ENCODE measurements around the gene PITPNC1.
"Not testable (repeated sequence)": the region's sequence is repeated elsewhere in the genome, so short reads cannot be mapped to it uniquely, and the experiment has no call there.

PITPNC1 gene

DNA sequence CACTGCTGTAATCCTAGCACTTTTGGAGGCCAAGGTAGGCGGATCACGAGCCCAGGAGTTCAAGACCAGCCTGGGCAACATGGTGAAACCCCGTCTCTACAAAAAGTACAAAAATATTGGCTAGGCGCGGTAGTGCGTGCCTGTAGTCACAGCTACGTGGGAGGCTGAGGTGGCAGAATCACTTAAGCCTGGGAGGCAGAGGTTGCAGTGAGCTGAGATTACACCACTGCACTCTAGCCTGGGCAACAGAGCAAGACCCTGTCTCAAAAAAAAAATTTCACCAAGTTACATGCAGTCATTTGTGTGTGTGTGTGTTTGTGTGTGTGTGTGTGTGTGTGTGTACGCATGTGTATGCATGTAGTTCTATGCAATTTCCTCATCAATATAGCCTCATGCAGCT is 325.8 kb downstream of the PITPNC1 start:
- in situ Hi-C loops (cut with MboI; ENCODE audit: low sequenced_read_pairs): not testable (repeated sequence)

DNA sequence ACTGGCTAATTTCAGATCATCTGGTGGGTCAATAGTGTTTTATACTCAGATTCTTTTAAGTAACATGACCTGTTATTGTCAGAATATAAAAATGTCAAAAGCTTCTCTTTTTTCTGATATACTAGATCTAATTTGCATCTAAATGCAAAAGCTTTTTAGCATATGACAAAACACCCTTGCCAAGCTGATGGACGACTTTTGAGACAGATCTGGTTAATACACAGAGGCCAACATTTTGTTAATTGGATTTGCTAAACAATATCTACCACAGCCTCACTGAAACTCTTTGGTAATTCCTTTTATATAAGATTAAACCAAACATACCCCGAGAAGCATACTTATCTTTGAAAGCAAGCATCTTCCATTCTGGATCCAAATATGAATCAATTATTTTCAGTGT is 330.4 kb downstream of the PITPNC1 start:
- in situ Hi-C loops (cut with MboI; ENCODE audit: low sequenced_read_pairs): no loop called here

DNA sequence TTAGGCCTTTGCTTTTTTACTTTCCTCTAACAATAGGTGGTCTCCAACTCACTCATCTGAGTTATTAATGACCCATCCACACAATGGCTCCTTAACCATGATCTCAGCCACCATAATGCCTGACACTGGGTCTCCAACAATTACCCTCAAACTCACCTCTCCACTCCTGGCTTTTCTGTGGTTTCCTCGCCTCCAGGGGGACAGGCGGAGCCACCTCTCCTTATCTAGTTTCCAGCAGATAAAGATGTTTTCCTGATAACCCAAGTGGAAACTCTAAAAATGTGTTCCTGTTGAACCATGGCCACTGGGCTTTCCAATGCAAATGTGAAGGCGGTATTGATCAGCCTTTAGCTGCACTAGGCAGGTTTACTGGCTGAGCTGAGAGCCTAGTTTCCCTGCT is 331.3 kb downstream of the PITPNC1 start:
- in situ Hi-C loops (cut with MboI; ENCODE audit: low sequenced_read_pairs): no loop called here

DNA sequence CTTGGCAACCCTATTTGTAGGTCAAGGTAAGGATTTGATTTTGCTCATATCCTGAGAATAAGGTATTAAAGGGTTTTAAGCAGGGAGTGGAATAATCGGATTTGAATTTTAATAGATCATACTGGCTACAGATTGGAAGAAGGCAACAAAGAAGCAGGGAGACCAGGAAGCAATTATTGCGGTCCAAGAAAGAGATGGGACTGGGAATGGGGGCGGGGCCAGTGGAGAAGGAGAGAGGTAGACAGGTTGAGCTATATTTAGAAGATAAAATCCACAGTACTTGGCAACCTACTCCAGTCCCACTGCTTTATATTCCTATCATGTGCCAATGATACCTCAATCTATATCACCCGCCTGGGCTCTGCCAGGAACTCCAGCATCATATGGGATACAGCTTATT is 334.8 kb downstream of the PITPNC1 start:
- in situ Hi-C loops (cut with MboI; ENCODE audit: low sequenced_read_pairs): no loop called here

DNA sequence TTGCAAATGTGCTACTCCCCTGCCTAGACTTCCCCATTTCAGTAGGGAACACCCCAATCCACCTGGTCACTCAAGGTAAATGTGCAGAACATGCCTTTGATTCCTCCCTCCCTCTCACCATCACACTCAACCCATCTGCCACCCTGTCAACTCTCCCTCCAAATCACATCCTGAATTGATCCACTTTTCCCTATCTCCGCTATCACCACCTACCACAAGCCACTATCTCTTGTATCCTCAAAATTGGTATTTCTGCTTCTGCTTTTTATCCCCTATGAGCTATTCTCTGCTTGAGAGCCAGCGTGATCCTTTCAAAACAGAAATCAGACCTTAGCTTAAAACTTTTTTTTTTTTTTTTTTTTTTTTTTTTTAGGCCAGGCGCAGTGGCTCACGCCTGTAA is 335.3 kb downstream of the PITPNC1 start:
- in situ Hi-C loops (cut with MboI; ENCODE audit: low sequenced_read_pairs): no loop called here

DNA sequence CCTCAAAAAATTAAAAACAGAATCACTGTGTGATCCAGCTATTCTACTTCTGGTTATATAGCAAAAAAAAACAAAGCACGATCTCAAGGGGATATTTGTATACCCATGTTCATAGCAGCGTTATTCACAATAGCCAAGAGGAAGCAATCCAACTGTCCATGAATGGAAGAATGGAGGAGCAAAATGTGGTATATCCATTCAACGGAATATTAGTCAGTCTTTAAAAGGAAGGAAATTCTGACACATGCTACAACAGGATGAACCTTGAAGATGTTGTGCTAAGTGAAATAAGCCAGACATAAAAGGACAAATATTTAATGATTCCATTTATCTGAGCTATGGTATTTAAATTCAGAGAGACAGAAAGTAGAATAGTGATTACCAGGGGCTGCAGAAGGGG is 336.1 kb downstream of the PITPNC1 start:
- in situ Hi-C loops (cut with MboI; ENCODE audit: low sequenced_read_pairs): no loop called here

DNA sequence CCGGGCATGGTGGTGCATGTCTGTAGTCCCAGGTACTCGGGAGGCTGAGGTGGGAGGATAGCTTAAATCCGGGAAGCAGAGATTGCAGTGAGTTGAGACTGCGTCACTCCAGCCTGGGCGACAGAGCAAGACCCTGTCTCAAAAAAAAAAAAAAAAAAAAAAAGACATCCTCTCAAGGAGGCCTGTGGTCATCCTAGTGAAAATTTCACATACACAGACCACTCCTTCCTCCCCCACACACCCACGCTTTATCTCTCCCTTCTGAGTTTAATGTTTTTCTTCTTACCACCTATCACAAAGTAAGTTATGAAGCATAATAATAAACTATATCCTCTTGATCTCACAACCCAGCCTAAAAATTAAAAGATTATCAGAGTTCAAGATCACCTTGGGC is 339.3 kb downstream of the PITPNC1 start:
- in situ Hi-C loops (cut with MboI; ENCODE audit: low sequenced_read_pairs): no loop called here

DNA sequence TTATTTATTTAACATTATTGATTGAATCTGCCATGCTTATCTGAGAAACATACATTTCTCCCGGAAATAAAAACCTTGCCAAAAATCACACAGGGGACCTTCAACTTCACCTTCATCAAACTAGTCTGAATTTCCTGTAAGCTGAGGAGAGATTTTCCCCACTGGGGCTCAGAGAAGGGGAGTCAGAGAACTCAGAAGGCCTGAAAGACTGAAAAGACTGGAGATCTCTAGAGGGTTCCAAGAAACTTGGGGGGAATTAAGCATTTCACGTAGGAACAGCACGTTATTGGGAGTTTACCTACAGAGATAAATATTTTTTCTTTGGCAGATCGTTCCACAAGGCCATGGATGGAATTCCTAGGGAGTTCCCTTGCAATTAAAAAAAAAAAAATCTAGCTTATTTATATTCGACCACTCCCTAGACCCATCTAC is 340.1 kb downstream of the PITPNC1 start:
- in situ Hi-C loops (cut with MboI; ENCODE audit: low sequenced_read_pairs): no loop called here

DNA sequence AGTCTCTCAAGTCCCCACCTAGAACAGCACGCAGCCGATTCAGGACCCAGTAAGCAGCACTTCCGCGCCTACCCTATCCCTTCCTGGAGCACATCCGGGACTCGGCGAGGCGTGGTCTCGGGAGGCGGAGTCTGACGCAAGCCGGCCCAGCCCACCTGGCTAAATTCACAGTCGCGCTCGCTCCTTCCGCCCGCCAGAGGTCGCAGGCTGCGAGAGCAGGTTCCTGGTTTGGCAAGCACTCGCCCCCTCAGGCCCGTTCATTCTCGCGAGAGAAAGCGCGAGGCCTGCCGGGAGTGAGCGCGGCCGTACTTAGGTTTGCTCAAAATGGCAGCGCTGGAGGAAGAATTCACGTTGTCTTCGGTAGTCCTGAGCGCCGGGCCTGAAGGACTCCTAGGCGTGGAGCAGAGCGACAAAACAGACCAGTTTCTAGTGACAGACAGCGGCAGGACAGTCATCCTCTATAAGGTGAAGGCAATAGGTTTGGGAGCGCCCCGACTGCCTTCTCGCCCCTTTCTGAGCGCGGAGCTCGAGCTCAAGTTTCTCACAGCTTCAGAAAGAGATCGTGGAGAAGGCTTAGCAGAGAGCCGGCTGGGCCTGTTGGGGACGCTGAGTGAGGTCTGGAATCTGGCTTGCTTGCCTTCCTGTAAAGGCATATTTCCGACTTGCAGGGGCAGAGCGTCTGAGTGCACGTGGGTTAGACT is 340.7 kb downstream of the PITPNC1 start, which contains the start of gene NOL11:
Gene NOL11 (plus strand): TSS at position 313 of the 701 bp plus-strand sequence. CDS start 12 bp downstream, at position 325.
- in situ Hi-C loops (cut with MboI; ENCODE audit: low sequenced_read_pairs): no loop called here

DNA sequence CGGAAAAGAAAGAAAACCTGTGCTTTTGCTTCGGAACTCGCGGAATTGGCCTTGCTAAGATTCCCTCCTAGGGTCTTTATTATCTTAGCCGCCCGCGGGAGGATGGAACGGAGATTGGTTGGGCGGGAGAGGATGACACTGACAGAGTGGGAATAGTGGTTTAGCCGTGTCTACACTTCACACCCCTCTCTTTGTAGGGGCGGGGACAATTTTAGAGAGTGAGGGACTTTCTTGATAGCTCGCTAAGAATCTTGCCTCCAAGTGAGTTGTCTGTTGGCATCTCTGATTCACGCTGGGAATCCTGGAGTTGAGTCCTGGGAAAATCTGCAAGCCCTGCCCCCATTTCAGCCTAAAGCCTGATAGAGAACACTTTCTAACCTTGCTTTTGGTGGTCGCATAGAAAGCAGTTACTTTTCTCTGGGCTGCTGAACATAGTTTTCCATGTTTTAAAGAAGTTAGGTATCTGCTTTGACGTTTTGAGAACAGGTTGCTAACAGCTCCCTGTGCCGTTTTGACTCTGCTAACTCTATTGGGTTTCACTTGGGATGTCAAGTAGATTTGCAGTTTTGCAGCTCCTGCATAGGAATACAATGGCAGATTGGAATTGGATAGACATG is 341.4 kb downstream of the PITPNC1 start:
- in situ Hi-C loops (cut with MboI; ENCODE audit: low sequenced_read_pairs): no loop called here

DNA sequence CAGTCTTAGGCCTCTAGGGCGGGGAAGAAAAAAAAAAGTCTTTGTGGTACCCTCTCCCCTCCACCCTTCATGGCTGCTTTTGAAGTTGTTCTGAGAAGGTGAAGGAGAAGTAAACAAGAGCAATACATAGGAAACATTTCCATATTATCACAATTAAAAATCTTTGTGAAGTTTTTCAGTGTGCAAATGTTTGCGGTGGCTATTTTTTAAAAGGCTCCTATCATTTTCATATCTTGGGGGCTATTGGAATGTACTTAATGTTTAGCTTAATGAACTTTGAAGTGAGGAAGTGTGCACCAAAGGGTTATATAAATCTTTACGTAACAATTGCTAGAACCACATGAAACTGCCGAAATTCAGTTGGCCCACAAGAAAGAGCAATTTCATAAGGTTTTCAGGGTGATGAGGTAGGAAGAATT is 348.3 kb downstream of the PITPNC1 start:
- in situ Hi-C loops (cut with MboI; ENCODE audit: low sequenced_read_pairs): no loop called here

DNA sequence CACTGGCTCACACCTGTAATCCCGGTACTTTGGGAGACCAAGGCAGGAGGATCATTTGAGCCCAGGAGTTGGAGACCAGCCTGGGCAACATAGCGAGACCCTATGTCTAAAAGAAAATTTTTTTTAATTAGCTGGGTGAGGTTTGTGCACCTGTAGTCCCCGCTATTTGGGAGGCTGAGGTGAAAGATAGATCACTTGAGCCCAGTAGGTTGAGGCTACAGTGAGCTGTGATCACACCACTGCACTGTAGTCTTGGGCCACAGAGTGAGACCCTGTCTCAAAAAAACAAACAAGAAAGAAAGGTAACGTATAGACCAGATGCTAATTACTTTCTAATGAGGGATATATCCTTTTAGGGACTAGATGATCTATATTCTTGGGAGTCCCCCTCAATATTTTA is 348.7 kb downstream of the PITPNC1 start:
- in situ Hi-C loops (cut with MboI; ENCODE audit: low sequenced_read_pairs): no loop called here

DNA sequence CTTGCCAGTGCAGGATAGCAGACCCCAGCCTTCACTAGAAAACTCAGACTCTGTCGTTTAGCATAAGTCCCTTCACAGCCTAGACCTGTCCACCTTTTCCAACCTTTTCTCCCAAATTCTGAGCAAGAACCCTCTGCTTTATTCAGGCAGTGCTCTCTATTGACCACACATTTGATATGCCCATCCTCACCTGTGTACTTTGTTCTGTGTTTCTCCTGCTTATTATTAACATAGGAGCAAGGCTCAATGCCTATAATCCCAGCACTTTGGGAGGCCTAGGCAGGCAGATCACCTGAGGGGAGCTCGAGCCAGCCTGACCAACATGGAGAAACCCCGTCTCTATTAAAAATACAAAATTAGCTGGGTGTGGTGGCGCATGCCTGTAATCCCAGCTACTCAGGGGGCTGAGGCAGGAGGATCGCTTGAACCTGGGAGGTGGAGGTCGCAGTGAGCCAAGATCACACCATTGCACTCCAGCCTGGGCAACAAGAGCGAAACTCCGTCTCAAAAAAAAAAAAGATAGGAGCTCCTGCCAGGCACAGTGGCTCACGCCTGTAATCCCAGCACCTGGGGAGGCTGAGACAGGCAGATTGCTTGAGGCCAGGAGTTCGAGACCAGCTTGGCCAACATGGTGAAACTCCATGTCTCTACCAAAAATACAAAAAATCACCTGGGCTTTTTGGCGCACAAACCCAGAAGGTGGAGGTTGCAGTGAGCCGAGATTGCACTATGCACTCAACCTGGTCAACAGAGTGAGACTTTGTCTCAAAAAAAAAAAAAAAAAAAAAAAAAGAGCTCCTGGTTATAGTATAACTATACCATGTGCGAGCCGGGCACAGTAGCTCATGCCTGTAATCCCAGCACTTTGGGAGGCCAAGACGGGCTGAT is 350.3 kb downstream of the PITPNC1 start:
- in situ Hi-C loops (cut with MboI; ENCODE audit: low sequenced_read_pairs): not testable (repeated sequence)

DNA sequence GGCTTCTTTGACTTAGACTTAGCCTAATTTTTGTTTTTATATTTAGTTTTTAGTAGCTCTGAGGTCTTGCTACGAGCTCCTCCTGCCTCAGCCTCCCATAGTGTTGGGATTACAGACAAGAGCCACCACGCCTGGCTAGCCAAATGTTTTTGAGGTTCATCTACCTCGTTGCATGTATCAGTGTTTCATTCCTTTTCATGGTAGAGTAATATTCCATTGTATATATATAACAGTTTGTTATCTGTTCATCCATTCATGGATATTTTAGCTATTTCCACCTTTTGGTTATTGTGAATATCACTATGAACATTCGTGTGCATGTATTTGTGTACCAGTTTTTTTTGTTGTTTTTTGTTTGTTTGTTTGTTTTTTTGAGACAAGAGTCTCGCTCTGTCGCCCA is 352.8 kb downstream of the PITPNC1 start:
- in situ Hi-C loops (cut with MboI; ENCODE audit: low sequenced_read_pairs): no loop called here

DNA sequence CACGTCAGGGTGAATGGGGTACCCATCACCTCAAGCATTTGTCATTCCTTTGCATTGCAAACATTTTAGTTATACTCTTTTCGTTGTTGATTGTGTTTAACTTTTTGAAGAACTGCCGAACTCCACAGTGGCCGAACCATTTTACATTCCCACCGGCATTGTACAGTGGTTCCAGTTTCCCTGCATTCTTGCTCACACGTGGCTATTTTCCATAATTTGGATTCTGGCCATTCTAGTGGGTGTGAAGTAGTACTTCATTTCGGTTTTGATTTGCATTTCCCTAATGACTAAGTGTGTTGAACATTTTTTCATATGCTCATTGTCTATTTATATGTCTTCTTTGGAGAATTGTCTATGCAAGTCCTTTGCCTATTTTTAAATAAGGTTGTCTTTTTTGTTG is 353.6 kb downstream of the PITPNC1 start:
- in situ Hi-C loops (cut with MboI; ENCODE audit: low sequenced_read_pairs): no loop called here

DNA sequence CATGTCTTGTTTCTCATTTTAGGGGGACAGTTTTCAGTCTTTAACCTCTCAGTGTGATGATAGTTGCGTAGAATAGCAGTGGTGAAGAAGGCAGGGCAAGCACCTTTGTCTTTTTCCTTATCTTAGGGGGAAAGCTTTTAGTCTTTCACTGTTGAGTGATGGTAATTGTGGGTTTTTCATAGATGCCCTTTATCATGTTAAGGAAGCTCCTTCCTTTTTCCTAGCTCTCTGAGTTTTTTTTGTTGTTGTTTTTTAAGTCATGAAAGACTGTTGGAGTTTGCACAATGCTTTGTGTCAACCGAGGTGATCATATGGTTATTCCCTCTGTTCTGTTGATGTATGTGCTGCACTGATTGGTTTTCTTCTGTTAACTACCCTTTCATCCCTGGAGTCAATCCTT is 356.4 kb downstream of the PITPNC1 start:
- in situ Hi-C loops (cut with MboI; ENCODE audit: low sequenced_read_pairs): no loop called here

DNA sequence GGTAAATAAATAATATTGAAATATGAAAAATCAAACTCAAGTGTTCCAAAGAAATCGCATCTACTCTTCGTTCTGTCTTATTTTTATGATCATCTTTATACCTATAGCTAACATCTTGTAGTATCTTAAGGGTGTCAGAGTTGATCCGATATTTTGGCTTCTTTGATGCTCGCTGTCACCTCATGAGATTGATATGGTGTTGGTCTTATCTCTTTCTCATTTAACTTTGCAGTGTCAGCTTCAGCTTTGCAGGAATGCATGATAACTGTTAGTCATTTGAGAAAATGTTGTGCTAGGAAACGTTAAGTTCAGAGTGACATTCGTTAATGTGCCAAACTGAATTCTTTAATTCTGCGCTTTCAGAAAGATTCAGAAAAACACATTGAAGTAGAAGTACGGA is 360.1 kb downstream of the PITPNC1 start:
- in situ Hi-C loops (cut with MboI; ENCODE audit: low sequenced_read_pairs): no loop called here

DNA sequence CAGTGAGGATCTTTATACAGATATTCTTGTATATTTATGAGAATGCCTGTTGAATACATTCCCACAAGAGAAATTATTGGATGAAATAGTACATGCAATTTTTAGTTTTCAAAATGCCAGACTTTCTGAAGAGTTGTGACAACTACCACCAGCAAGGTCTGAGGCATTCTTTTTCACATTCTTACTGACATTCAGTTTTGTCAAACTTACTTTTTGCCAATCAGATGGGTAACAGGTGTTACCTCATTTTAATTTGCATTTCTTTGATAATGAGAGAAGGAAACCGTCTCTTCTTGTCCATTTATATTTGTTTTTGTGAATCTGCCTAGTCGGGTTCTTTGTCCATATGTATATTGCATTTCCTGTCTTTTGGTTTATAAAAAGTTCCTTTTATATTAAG is 364.9 kb downstream of the PITPNC1 start:
- in situ Hi-C loops (cut with MboI; ENCODE audit: low sequenced_read_pairs): no loop called here
